ENCODE results near the gene PTPRN2. TPM values are rescaled to one million over a fixed set of nuclear protein-coding genes. Genes with fewer than 3 reads are reported as not detected.

PTPRN2 gene
- total and polyA plus RNA-seq, 3 experiments from 2014 or later = 0.33 to 1.2 (median 0.42) TPM

- Mint-ChIP-seq H3K36me3 (no peaks in the 10 kb centered on the region), H3K9me3 (peaks cover 0 to 2% (median 0%) of the 10 kb centered on the region in 5 donors), H3K4me3 (no peak overlapping the region), H3K4me1 (no peaks in the 10 kb centered on the region), H3K27me3 (peaks cover 1 to 23% of the 10 kb centered on the region in 2 donors), H3K27ac (no peak overlapping the region)
- POLR2A ChIA-PET = no interaction called here
- Histone ChIP-seq H3K36me3 (ENCODE audit: insufficient read depth, low read length) (no peaks in the 10 kb centered on the region), H3K27me3 (ENCODE audit: insufficient read depth, low read length, poor library complexity, severe bottlenecking) (no peaks in the 10 kb centered on the region), H3K4me1 (ENCODE audit: insufficient read depth, low read length) (no peaks in the 10 kb centered on the region), H3K9me3 (ENCODE audit: low read length) (no peaks in the 10 kb centered on the region), H3K4me3 (ENCODE audit: low read length) (no peak overlapping the region), H3K27ac (ENCODE audit: low read depth, low read length) (no peak overlapping the region)
- no peak for DNase-seq
- CTCF ChIA-PET = no interaction called here
Observed at GRCh38 chr7:158520825-158521224, 66.8 kb downstream of the PTPRN2 start.

GRCh38 chr7:158519633-158520174 is 67.9 kb downstream of the PTPRN2 start:
- ChIA-PET POLR2A (no interaction called here), CTCF (no interaction called here)
- H3K9me3 ChIP-seq (ENCODE audit: low read length) = no peaks in the 10 kb centered on the region
- H3K4me3 ChIP-seq (ENCODE audit: low read length) = no peak overlapping the region
- no peaks in the 10 kb centered on the region for H3K36me3 ChIP-seq (ENCODE audit: insufficient read depth, low read length)
- no peak overlapping the region for H3K27ac ChIP-seq (ENCODE audit: low read depth, low read length)
- no peaks in the 10 kb centered on the region for H3K4me1 ChIP-seq (ENCODE audit: insufficient read depth, low read length)
- H3K36me3 Mint-ChIP-seq = peaks cover 0 to 2% (median 0%) of the 10 kb centered on the region in 3 donors
- no peak for DNase-seq
- H3K9me3 Mint-ChIP-seq = peaks cover 0 to 2% (median 0%) of the 10 kb centered on the region in 5 donors
- peaks cover 3 to 24% of the 10 kb centered on the region in 2 donors for H3K27me3 Mint-ChIP-seq
- H3K27ac Mint-ChIP-seq = no peak overlapping the region
- no peaks in the 10 kb centered on the region for H3K4me1 Mint-ChIP-seq
- H3K4me3 Mint-ChIP-seq = no peak overlapping the region
- H3K27me3 ChIP-seq (ENCODE audit: insufficient read depth, low read length, poor library complexity, severe bottlenecking) = no peaks in the 10 kb centered on the region

- no peak overlapping the region for H3K4me3 ChIP-seq (ENCODE audit: low read length)
- Mint-ChIP-seq H3K36me3 (peaks cover 0 to 2% (median 0%) of the 10 kb centered on the region in 3 donors), H3K4me3 (no peak overlapping the region), H3K4me1 (no peaks in the 10 kb centered on the region), H3K9me3 (peaks cover 0 to 2% (median 0%) of the 10 kb centered on the region in 5 donors), H3K27me3 (peaks cover 3 to 24% of the 10 kb centered on the region in 2 donors), H3K27ac (no peak overlapping the region)
- DNase-seq = no peak
- H3K27ac ChIP-seq (ENCODE audit: low read depth, low read length) = no peak overlapping the region
- no peaks in the 10 kb centered on the region for H3K36me3 ChIP-seq (ENCODE audit: insufficient read depth, low read length)
- ChIA-PET CTCF (no interaction called here), POLR2A (no interaction called here)
- no peaks in the 10 kb centered on the region for H3K27me3 ChIP-seq (ENCODE audit: insufficient read depth, low read length, poor library complexity, severe bottlenecking)
- no peaks in the 10 kb centered on the region for H3K4me1 ChIP-seq (ENCODE audit: insufficient read depth, low read length)
- H3K9me3 ChIP-seq (ENCODE audit: low read length) = no peaks in the 10 kb centered on the region
Observed at GRCh38 chr7:158518980-158519632, 68.5 kb downstream of the PTPRN2 start.

- ChIA-PET POLR2A (no interaction called here), CTCF (no interaction called here)
- Histone ChIP-seq H3K27ac (ENCODE audit: low read depth, low read length) (no peak overlapping the region), H3K4me3 (ENCODE audit: low read length) (no peak overlapping the region), H3K36me3 (ENCODE audit: insufficient read depth, low read length) (no peaks in the 10 kb centered on the region), H3K9me3 (ENCODE audit: low read length) (no peaks in the 10 kb centered on the region), H3K4me1 (ENCODE audit: insufficient read depth, low read length) (no peaks in the 10 kb centered on the region), H3K27me3 (ENCODE audit: insufficient read depth, low read length, poor library complexity, severe bottlenecking) (no peaks in the 10 kb centered on the region)
- H3K4me1 Mint-ChIP-seq = no peaks in the 10 kb centered on the region
- no peak for DNase-seq
- no peak overlapping the region for H3K27ac Mint-ChIP-seq
- peaks cover 0 to 2% (median 0%) of the 10 kb centered on the region in 3 donors for H3K36me3 Mint-ChIP-seq
- H3K27me3 Mint-ChIP-seq = peaks cover 4 to 24% of the 10 kb centered on the region in 2 donors
- H3K9me3 Mint-ChIP-seq = peaks cover 0 to 8% (median 3%) of the 10 kb centered on the region in 5 donors
- H3K4me3 Mint-ChIP-seq = no peak overlapping the region
Observed at GRCh38 chr7:158517571-158517970, 70.1 kb downstream of the PTPRN2 start.

- H3K4me1 ChIP-seq (ENCODE audit: insufficient read depth, low read length) = no peaks in the 10 kb centered on the region
- Mint-ChIP-seq H3K4me1 (no peaks in the 10 kb centered on the region), H3K27me3 (peaks cover 4 to 24% of the 10 kb centered on the region in 2 donors), H3K9me3 (peaks cover 1 to 12% (median 7%) of the 10 kb centered on the region in 5 donors), H3K36me3 (peaks cover 0 to 2% (median under 1%) of the 10 kb centered on the region in 3 donors), H3K27ac (no peak overlapping the region), H3K4me3 (no peak overlapping the region)
- no peaks in the 10 kb centered on the region for H3K36me3 ChIP-seq (ENCODE audit: insufficient read depth, low read length)
- no peak for DNase-seq
- H3K4me3 ChIP-seq (ENCODE audit: low read length) = no peak overlapping the region
- POLR2A ChIA-PET = no interaction called here
- H3K27ac ChIP-seq (ENCODE audit: low read depth, low read length) = no peak overlapping the region
- H3K9me3 ChIP-seq (ENCODE audit: low read length) = peaks cover 2% of the 10 kb centered on the region
- H3K27me3 ChIP-seq (ENCODE audit: insufficient read depth, low read length, poor library complexity, severe bottlenecking) = no peaks in the 10 kb centered on the region
- CTCF ChIA-PET = no interaction called here
Observed at GRCh38 chr7:158517072-158517471, 70.6 kb downstream of the PTPRN2 start.

GRCh38 chr7:158516524-158516923 is 71.1 kb downstream of the PTPRN2 start:
- H3K36me3 Mint-ChIP-seq = peaks cover 0 to 6% (median 2%) of the 10 kb centered on the region in 3 donors
- ChIA-PET POLR2A (no interaction called here), CTCF (no interaction called here)
- H3K4me3 Mint-ChIP-seq = no peak overlapping the region
- no peak overlapping the region for H3K27ac ChIP-seq (ENCODE audit: low read depth, low read length)
- H3K4me3 ChIP-seq (ENCODE audit: low read length) = no peak overlapping the region
- H3K36me3 ChIP-seq (ENCODE audit: insufficient read depth, low read length) = no peaks in the 10 kb centered on the region
- peaks cover 7 to 17% (median 13%) of the 10 kb centered on the region in 5 donors for H3K9me3 Mint-ChIP-seq
- H3K27me3 ChIP-seq (ENCODE audit: insufficient read depth, low read length, poor library complexity, severe bottlenecking) = no peaks in the 10 kb centered on the region
- H3K4me1 Mint-ChIP-seq = no peaks in the 10 kb centered on the region
- H3K4me1 ChIP-seq (ENCODE audit: insufficient read depth, low read length) = no peaks in the 10 kb centered on the region
- peaks cover 6% of the 10 kb centered on the region for H3K9me3 ChIP-seq (ENCODE audit: low read length)
- DNase-seq = no peak
- peaks cover 4 to 24% of the 10 kb centered on the region in 2 donors for H3K27me3 Mint-ChIP-seq
- no peak overlapping the region for H3K27ac Mint-ChIP-seq

GRCh38 chr7:158512869-158513268 is 74.8 kb downstream of the PTPRN2 start:
- no peak overlapping the region for H3K4me3 Mint-ChIP-seq
- POLR2A ChIA-PET = no interaction called here
- H3K27me3 Mint-ChIP-seq = peaks cover 2 to 23% of the 10 kb centered on the region in 2 donors
- peaks cover 9 to 27% (median 24%) of the 10 kb centered on the region in 5 donors for H3K9me3 Mint-ChIP-seq
- no peaks in the 10 kb centered on the region for H3K27me3 ChIP-seq (ENCODE audit: insufficient read depth, low read length, poor library complexity, severe bottlenecking)
- H3K36me3 ChIP-seq (ENCODE audit: insufficient read depth, low read length) = no peaks in the 10 kb centered on the region
- no peak for DNase-seq
- CTCF ChIA-PET = no interaction called here
- H3K27ac ChIP-seq (ENCODE audit: low read depth, low read length) = no peak overlapping the region
- no peak overlapping the region for H3K27ac Mint-ChIP-seq
- no peaks in the 10 kb centered on the region for H3K4me1 ChIP-seq (ENCODE audit: insufficient read depth, low read length)
- no peaks in the 10 kb centered on the region for H3K4me1 Mint-ChIP-seq
- peaks cover 6% of the 10 kb centered on the region for H3K9me3 ChIP-seq (ENCODE audit: low read length)
- H3K4me3 ChIP-seq (ENCODE audit: low read length) = no peak overlapping the region
- H3K36me3 Mint-ChIP-seq = peaks cover 0 to 10% (median 2%) of the 10 kb centered on the region in 3 donors

GRCh38 chr7:158512042-158512441 is 75.6 kb downstream of the PTPRN2 start:
- no peaks in the 10 kb centered on the region for H3K4me1 Mint-ChIP-seq
- H3K27ac ChIP-seq (ENCODE audit: low read depth, low read length) = no peak overlapping the region
- ChIA-PET POLR2A (no interaction called here), CTCF (no interaction called here)
- peaks cover 6% of the 10 kb centered on the region for H3K9me3 ChIP-seq (ENCODE audit: low read length)
- no peaks in the 10 kb centered on the region for H3K4me1 ChIP-seq (ENCODE audit: insufficient read depth, low read length)
- H3K27ac Mint-ChIP-seq = no peak overlapping the region
- no peak overlapping the region for H3K4me3 Mint-ChIP-seq
- no peak overlapping the region for H3K4me3 ChIP-seq (ENCODE audit: low read length)
- H3K36me3 ChIP-seq (ENCODE audit: insufficient read depth, low read length) = no peaks in the 10 kb centered on the region
- peaks cover 0 to 10% (median 2%) of the 10 kb centered on the region in 3 donors for H3K36me3 Mint-ChIP-seq
- peaks cover 4 to 17% of the 10 kb centered on the region in 2 donors for H3K27me3 Mint-ChIP-seq
- H3K9me3 Mint-ChIP-seq = peaks cover 9 to 31% (median 24%) of the 10 kb centered on the region in 5 donors
- no peak for DNase-seq
- no peaks in the 10 kb centered on the region for H3K27me3 ChIP-seq (ENCODE audit: insufficient read depth, low read length, poor library complexity, severe bottlenecking)

Measured in CD8-positive, alpha-beta memory T cell (primary cell).